Measurements from ENCODE around the gene ITGAE.

The ITGAE gene, protein sequence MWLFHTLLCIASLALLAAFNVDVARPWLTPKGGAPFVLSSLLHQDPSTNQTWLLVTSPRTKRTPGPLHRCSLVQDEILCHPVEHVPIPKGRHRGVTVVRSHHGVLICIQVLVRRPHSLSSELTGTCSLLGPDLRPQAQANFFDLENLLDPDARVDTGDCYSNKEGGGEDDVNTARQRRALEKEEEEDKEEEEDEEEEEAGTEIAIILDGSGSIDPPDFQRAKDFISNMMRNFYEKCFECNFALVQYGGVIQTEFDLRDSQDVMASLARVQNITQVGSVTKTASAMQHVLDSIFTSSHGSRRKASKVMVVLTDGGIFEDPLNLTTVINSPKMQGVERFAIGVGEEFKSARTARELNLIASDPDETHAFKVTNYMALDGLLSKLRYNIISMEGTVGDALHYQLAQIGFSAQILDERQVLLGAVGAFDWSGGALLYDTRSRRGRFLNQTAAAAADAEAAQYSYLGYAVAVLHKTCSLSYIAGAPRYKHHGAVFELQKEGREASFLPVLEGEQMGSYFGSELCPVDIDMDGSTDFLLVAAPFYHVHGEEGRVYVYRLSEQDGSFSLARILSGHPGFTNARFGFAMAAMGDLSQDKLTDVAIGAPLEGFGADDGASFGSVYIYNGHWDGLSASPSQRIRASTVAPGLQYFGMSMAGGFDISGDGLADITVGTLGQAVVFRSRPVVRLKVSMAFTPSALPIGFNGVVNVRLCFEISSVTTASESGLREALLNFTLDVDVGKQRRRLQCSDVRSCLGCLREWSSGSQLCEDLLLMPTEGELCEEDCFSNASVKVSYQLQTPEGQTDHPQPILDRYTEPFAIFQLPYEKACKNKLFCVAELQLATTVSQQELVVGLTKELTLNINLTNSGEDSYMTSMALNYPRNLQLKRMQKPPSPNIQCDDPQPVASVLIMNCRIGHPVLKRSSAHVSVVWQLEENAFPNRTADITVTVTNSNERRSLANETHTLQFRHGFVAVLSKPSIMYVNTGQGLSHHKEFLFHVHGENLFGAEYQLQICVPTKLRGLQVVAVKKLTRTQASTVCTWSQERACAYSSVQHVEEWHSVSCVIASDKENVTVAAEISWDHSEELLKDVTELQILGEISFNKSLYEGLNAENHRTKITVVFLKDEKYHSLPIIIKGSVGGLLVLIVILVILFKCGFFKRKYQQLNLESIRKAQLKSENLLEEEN

DNA sequence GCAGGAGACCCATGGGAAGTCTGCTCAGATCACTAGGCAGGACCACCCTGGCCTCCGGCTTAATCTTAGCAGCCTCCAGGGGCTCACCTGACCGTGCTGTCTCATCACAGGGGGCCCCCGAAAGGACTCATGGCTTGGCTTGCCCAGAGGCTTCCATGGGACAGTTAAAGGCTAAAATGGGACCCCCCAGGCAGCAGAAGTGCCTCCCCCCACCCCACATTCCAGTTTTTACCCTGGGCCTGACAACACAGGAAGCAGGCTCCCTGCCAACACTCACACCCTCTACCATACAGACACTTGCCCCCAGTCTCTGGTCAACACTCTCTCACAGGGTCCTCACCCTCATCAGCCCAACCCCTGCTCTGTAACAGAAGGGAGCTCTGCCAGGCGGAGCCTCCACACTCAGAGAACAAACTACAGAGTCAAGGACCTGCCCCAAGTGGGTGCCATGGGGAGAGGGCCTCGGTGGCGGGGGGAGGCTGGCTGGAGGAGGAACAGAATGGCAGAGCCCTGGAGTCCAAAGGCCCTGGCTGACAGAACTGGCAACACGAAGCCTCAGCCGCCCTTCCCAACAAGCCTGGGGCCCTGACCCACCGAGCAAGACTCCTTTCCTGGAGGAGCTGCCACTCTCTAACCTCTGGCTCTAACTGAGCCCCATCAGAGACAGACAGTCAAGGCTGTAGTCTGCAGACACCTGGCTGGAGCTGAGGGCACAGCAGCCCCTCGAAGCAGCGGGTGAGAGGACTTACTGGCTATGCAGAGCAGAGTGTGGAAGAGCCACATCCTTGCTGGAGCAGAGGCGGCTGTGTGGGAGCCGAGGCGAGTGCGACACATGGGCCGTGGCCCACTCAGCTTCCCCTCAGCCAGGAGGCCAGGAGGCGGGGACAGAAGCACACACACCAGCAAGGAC, at the start of gene ITGAE:
TSS of gene ITGAE (minus strand) at position 827 of the 910 bp plus-strand sequence. CDS start at position 783, 44 bp downstream.
- no peak for DNase-seq (ENCODE audit: low spot score)
- TF ChIP-seq, protein P1, sequence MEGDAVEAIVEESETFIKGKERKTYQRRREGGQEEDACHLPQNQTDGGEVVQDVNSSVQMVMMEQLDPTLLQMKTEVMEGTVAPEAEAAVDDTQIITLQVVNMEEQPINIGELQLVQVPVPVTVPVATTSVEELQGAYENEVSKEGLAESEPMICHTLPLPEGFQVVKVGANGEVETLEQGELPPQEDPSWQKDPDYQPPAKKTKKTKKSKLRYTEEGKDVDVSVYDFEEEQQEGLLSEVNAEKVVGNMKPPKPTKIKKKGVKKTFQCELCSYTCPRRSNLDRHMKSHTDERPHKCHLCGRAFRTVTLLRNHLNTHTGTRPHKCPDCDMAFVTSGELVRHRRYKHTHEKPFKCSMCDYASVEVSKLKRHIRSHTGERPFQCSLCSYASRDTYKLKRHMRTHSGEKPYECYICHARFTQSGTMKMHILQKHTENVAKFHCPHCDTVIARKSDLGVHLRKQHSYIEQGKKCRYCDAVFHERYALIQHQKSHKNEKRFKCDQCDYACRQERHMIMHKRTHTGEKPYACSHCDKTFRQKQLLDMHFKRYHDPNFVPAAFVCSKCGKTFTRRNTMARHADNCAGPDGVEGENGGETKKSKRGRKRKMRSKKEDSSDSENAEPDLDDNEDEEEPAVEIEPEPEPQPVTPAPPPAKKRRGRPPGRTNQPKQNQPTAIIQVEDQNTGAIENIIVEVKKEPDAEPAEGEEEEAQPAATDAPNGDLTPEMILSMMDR (IDR thresholded peaks at IDR 0.05; ENCODE audit: extremely low read depth, missing control alignments): no peak

DNA sequence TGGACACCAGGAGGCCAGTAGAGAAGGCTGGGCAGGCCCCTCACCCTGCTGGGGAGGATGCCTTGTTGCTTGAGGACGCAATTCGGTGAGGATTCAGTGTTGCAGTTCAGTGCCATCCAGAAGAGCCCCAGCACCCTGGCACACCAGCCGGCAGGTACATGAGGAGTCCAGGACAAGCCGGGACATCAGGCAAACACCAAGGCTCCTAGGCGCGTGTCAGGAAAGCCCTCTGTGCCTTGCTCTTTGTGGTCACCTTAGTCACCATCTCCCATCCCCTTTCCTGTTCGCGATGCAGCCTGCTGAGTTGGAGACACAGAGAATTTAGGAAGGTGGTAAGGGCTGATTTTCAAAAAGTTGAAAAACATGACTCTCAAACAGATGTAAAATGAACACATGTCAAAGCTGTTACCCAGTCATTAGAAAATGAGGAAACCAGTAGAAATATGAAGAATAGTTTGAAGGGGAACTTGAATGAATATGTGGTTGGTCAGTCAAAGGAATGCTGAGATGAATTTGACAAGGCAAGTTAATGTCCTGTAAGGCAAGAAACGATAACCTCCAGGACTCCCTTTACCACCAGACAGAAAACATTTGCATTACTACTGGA, 47.3 kb upstream of the ITGAE start:
- TF ChIP-seq, protein P1 (IDR thresholded peaks at IDR 0.05; ENCODE audit: extremely low read depth, missing control alignments): no peak
- no peak for DNase-seq (ENCODE audit: low spot score)

DNA sequence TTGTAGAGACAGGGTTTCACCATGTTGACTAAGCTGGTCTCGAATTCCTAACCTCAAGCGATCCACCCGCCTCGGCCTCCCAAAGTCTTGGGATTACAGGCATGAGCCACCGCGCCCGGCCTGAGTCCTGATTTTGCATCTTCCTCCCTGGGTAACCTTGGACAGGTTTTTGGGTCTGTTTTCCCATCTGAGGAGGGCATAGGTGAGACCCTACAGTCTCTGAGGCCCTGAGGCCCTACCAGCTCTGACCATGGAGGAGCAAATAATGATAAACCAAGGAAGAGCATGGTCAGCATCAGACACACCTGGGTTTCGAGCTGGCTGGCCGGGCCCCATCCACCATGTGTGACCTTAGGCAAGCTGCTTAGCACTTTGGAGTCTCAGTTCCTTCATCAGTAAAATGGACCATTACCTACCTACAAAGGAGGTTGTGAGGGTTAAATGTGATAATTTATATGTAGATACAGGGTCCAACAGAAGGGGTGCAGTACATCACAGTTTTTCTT, 46.2 kb upstream of the ITGAE start:
- DNase-seq (ENCODE audit: low spot score): no peak
- TF ChIP-seq, protein P1 (IDR thresholded peaks at IDR 0.05; ENCODE audit: extremely low read depth, missing control alignments): no peak

DNA sequence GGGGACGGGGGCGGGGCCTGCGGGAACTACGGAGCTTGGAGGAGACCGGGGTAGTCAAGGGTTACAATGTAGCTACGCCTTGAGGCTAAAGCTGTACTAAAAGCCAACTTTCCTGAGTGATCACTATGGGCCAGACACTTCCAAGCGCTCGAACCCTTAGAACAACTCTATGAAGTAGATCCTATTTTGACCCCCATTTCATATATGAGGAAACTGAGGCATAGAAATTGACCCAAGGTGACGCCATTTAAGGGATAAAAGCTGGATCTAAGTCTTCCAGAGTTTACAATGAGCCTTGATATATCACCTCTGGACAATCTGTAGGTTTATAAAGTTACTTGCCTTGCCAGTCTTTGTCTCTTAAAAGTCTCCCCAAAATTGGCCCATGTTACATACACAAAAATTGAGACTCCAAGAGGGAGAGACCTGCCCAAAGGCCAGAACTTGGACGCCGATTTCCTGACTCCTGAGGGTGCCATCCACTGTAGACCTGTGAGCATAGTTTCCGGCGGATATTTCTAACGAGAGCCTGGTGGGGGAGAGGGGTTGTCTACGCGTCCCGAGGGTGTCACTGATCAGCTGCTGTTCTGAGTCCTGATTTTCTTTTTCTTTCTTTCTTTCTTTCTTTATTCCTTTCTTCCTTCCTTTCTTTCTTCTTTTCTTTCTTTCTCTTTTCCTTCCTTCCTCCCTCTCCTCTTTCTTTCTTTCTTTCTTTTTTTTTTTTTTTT, 45.6 kb upstream of the ITGAE start:
- TF ChIP-seq, protein P1 (IDR thresholded peaks at IDR 0.05; ENCODE audit: extremely low read depth, missing control alignments): no peak
- no peak for DNase-seq (ENCODE audit: low spot score)

DNA sequence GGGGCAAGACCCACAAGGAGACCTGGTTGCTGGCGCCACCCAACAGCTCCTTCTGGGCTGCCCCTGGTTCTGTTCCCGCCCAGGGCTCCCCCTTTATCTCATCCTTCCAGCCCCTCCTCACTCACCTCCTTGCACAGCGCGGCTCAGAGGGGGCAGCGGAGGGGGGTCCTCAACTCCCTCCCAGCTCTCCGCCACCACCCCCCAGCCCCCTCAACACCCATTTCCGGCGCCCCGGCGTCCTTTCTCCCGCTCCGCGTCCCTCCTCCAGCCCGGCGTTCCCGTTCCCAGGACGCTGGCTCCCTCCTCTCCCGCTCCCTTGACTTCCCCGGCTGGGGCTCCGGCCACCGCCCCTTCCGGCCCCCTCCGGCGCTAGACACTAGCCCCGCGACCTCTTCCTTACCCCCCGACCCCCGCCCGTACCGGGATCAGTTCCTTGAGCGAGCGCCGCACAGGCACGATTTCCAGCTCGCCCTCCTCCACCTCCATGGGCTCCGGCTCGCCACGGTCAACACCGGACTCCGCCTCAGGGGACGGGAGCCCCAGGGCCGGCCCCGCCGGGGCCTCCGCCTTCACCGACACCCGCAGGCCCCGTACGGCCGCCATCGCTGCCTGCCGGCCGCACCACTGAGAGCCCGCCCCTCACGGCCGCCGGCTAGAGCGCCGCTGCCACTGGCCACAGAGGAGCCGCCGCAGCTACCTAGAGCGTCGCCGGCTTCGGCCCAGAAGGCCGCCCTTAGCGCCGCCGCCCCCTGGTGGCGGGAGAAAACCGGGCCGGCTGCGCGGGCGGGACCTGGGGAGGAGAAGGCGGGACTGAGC, 44.8 kb upstream of the ITGAE start, which contains the start of gene NCBP3:
TSS of gene NCBP3 (minus strand) at position 626 of the 816 bp plus-strand sequence. CDS start at position 603, 23 bp downstream.
- TF ChIP-seq, protein P1 (IDR thresholded peaks at IDR 0.05; ENCODE audit: extremely low read depth, missing control alignments): peak; percentile 96
- peak; percentile 99 for DNase-seq (ENCODE audit: low spot score)

All from GM20000 (cell line).